ENCODE measurements around the gene CTU2. TPM values are rescaled to one million over a fixed set of nuclear protein-coding genes. Genes with fewer than 3 reads are reported as not detected.
A peak's percentile ranks its signal among the peaks of the same experiment; 100 is the strongest.

Gene CTU2
- total and polyA plus RNA-seq, 10 of the 15 experiments (the other 5 are each of a cell fraction or from before 2014, with no cell fraction given) = 0.32 to 44.5 (median 18.2) TPM

DNA sequence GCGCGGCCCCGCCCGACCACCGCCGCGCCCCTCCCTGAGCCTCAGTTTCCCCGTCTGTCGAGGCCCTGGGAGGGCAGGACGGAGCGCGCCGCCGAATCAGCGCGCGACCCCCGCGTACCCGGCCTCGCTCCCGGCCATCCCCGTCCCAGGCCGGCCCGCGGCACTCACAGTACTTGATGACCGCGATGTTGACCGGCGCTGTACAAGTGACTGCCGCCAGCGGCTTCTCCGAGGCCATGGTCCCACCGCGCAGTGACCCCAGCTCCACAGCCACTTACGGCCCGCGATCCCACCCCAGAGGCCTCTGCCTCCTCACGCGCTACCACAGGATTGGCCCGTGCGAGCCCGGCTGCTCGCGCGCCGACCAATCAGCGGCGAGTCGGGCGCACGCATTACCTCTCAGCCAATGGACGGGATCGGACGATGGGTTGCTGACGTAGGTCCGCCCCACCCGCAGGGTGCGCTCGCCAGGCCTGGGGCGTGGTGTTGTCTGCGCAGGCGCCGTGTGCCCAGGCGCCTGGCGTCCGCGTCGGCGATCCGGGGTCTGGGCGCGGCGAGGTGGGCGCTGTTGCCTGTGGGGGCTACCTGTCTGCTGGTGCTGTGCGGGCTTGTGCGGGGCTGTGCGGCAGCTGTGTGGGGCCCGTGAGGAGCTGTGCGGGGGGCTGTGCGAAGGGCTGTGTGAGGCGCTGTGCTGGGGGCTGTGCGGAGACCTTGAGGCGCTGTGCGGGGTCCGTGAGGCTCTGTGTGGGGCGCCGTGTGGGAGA, 43.3 kb upstream of the CTU2 start, which contains the start of gene MVD (continued):
- TF ChIP-seq SPI1 (IDR thresholded peaks at IDR 0.05; ENCODE audit: borderline replicate concordance, insufficient read depth, low read depth, low read length) = no peak
- no peak for TF ChIP-seq PAX8 (IDR thresholded peaks at IDR 0.05)
- no peak for TF ChIP-seq RCOR1 (conservative IDR thresholded peaks at IDR 0.05; ENCODE audit: low read depth, low read length)
- TF ChIP-seq IKZF2 (IDR thresholded peaks at IDR 0.05) = no peak
- TF ChIP-seq, protein P1, sequence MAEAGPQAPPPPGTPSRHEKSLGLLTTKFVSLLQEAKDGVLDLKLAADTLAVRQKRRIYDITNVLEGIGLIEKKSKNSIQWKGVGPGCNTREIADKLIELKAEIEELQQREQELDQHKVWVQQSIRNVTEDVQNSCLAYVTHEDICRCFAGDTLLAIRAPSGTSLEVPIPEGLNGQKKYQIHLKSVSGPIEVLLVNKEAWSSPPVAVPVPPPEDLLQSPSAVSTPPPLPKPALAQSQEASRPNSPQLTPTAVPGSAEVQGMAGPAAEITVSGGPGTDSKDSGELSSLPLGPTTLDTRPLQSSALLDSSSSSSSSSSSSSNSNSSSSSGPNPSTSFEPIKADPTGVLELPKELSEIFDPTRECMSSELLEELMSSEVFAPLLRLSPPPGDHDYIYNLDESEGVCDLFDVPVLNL (IDR thresholded peaks at IDR 0.05; ENCODE audit: low read depth, low read length) = no peak
- TF ChIP-seq JUNB (IDR thresholded peaks at IDR 0.05) = no peak
- 0 out of 2 replicates have a peak, but pooled peaks have one; percentile 43 for TF ChIP-seq ZNF217 (IDR thresholded peaks at IDR 0.05)
- peak; percentile 66 for TF ChIP-seq KLF5 (IDR thresholded peaks at IDR 0.05; ENCODE audit: partially characterized antibody)
- TF ChIP-seq ZNF384 (IDR thresholded peaks at IDR 0.05; ENCODE audit: borderline replicate concordance, low read depth, low read length) = no peak
- no peak for TF ChIP-seq MTA2 (IDR thresholded peaks at IDR 0.05; ENCODE audit: low read depth)
- TF ChIP-seq SIX5 (IDR thresholded peaks at IDR 0.05; ENCODE audit: low read depth, low read length, severe bottlenecking) = peak; percentile 25
- TF ChIP-seq, protein P2, sequence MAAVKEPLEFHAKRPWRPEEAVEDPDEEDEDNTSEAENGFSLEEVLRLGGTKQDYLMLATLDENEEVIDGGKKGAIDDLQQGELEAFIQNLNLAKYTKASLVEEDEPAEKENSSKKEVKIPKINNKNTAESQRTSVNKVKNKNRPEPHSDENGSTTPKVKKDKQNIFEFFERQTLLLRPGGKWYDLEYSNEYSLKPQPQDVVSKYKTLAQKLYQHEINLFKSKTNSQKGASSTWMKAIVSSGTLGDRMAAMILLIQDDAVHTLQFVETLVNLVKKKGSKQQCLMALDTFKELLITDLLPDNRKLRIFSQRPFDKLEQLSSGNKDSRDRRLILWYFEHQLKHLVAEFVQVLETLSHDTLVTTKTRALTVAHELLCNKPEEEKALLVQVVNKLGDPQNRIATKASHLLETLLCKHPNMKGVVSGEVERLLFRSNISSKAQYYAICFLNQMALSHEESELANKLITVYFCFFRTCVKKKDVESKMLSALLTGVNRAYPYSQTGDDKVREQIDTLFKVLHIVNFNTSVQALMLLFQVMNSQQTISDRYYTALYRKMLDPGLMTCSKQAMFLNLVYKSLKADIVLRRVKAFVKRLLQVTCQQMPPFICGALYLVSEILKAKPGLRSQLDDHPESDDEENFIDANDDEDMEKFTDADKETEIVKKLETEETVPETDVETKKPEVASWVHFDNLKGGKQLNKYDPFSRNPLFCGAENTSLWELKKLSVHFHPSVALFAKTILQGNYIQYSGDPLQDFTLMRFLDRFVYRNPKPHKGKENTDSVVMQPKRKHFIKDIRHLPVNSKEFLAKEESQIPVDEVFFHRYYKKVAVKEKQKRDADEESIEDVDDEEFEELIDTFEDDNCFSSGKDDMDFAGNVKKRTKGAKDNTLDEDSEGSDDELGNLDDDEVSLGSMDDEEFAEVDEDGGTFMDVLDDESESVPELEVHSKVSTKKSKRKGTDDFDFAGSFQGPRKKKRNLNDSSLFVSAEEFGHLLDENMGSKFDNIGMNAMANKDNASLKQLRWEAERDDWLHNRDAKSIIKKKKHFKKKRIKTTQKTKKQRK (IDR thresholded peaks at IDR 0.05; ENCODE audit: low read depth, low read length) = peak; percentile 43; the same call in 1 of the 2 replicates
- no peak; the same call in 1 of the 2 replicates for TF ChIP-seq USF2 (IDR thresholded peaks at IDR 0.05; ENCODE audit: borderline replicate concordance, low read depth, low read length)
- peak; percentile 17; the same call in 1 of the 2 replicates for TF ChIP-seq NFYA (IDR thresholded peaks at IDR 0.05; ENCODE audit: borderline replicate concordance, low read depth, low read length)
- peak; percentile 93 for TF ChIP-seq NR2C1 (IDR thresholded peaks at IDR 0.05)
- TF ChIP-seq KAT2A (conservative IDR thresholded peaks at IDR 0.05; ENCODE audit: control insufficient read depth, low read depth, low read length) = no peak
- peak; percentile 33; the same call in 1 of the 2 replicates for TF ChIP-seq ZNF687 (IDR thresholded peaks at IDR 0.05)
- TF ChIP-seq SUZ12 (IDR thresholded peaks at IDR 0.05; ENCODE audit: unreplicated experiment) = no peak
- TF ChIP-seq USF1 (IDR thresholded peaks at IDR 0.05; ENCODE audit: borderline replicate concordance, extremely low read length, insufficient read depth, low read depth, low read length) = peak; percentile 49

All from GM12878 (cell line).